Choroid plexus epithelial cell (primary cell): Measurements from ENCODE around the gene HINFP.

ENCODE experiments used
- DNase-seq: peaks from one replicate; pipeline ENCODE4 v3.0.0-alpha.2; 2010; ENCODE audit warnings: low read depth
- H3K4me3 ChIP-seq: 2 replicates; pipeline ENCODE4 v1.5.1; 2011; ENCODE audit warnings: low read depth, mild to moderate bottlenecking, control low read depth, low read length, moderate library complexity
- TF ChIP-seq, protein P1 (sequence below): conservative IDR thresholded peaks from 2 replicates; pipeline ENCODE4 v1.5.1; 2011; ENCODE audit warnings: low read depth, mild to moderate bottlenecking, control low read depth, inconsistent platforms, low read length, moderate library complexity

The HINFP gene

GRCh38 chr11:119149786-119150275 is 28.5 kb downstream of the HINFP start:
- TF ChIP-seq, protein P1, sequence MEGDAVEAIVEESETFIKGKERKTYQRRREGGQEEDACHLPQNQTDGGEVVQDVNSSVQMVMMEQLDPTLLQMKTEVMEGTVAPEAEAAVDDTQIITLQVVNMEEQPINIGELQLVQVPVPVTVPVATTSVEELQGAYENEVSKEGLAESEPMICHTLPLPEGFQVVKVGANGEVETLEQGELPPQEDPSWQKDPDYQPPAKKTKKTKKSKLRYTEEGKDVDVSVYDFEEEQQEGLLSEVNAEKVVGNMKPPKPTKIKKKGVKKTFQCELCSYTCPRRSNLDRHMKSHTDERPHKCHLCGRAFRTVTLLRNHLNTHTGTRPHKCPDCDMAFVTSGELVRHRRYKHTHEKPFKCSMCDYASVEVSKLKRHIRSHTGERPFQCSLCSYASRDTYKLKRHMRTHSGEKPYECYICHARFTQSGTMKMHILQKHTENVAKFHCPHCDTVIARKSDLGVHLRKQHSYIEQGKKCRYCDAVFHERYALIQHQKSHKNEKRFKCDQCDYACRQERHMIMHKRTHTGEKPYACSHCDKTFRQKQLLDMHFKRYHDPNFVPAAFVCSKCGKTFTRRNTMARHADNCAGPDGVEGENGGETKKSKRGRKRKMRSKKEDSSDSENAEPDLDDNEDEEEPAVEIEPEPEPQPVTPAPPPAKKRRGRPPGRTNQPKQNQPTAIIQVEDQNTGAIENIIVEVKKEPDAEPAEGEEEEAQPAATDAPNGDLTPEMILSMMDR: no peak
- H3K4me3 ChIP-seq: peak overlapping the region; percentile 63

DNA sequence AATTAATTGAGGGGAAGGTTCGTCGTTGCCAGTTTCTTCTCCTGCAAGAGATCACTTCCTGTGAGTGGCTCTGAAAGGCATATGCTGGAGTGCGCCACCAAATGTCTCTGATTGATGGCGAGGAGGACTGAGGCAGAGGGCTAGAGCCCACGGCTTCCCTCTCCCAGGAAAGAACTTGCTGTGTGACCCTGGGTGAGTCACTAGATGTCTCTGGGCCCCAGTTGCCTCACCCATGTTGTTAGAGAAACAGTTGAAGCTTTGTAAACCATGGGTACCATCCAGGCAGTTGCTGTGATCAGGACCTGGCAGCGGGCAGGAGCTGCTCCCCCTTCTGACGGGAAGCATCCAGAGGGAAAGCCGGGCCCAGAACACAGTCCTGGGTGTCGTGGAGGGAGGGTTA is 30.7 kb downstream of the HINFP start:
- DNase-seq: no peak
- TF ChIP-seq, protein P1: no peak
- H3K4me3 ChIP-seq: no peak overlapping the region

More at GRCh38 chr11:119149786-119150275, 28.5 kb downstream of the HINFP start:
- no peak for DNase-seq

DNA sequence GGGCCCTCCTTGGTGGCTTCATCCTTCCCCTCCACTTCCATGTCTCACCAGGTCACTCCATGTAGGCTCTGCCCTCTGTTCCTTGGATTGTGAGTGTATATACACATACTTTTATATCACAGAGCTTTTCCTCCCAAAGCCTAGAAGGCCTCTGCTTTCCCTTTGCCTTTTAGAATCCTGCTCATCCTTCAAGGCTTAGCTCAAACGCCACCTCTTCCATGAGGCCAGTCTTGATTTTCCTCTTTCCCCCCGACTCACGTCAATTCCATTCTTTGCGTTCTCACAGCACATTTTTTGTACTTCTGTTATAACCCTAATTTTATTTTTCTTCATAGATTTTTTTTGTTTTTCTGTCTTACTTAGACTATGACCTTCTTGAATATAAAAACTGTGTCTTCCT is 31.2 kb downstream of the HINFP start:
- no peak for DNase-seq
- TF ChIP-seq, protein P1: no peak
- no peak overlapping the region for H3K4me3 ChIP-seq

DNA sequence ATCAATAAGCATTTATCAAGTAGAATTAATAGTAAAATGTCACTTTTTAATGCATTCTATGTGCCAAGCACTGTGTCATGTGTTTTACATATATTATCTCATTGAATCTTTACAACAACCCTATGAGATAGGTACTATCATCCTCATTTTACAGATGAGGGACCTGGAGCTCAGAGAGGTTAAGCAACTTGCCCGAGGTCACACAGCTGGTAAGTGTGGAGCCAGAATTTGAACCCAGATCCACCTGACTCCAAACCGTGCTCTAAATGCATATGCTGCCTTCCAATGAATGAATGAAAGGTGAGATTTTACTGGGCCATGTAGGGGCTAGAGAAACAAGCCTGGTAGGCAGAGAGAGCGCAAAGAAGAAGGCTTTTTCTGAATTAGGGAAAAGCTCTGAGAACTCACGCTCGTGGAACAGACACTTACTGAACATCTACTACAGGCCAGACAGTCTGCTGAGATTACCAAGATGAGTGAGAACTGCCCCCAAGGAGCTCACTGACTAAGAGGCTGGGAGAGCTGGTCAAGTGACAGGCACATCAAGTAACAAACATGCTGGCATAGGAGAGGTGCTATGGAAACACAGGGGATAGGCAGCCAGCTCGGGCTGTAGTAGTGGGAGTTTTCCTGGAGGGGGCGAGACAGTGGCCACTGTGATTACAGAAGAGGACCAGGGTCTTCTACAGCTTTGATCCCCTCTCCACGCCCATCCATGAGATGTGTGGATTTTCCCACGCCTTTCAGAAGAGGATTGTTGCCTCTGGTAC is 31.9 kb downstream of the HINFP start:
- no peak overlapping the region for H3K4me3 ChIP-seq
- TF ChIP-seq, protein P1: peak; percentile 20
- DNase-seq: no peak

DNA sequence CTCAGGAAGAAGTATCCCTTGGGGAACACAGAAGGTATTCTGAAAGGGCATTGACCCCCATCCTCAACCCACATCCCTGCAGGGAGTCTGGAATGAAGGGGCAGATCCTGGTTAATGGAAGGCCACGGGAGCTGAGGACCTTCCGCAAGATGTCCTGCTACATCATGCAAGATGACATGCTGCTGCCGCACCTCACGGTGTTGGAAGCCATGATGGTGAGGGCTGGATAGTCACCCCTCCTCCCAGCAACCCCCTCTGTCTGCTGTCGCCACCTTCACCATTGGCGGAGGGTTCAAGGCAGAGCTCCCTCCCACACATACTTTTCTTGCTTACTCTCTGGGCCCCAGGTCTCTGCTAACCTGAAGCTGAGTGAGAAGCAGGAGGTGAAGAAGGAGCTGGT is 32.8 kb downstream of the HINFP start:
- H3K4me3 ChIP-seq: no peak overlapping the region
- no peak for DNase-seq
- TF ChIP-seq, protein P1: no peak

- DNase-seq: no peak
- H3K4me3 ChIP-seq: no peak overlapping the region
- TF ChIP-seq, protein P1: no peak
Observed at GRCh38 chr11:119155733-119156492, 34.5 kb downstream of the HINFP start.

DNA sequence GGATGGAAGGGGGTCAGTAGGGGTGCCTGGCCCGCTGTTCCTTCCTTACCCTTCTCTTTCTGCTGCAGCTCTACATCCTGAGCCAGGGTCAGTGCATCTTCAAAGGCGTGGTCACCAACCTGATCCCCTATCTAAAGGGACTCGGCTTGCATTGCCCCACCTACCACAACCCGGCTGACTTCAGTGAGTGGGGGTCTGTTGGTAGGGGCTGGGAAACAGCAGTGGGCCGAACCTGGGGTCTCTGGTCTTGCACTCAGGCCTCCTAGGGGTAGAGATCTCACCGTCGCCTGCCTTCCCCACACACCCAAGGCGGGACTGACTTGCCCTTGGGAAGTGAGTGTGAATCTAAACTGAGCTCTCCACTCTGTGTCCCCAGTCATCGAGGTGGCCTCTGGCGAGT is 35.1 kb downstream of the HINFP start:
- H3K4me3 ChIP-seq: no peak overlapping the region
- TF ChIP-seq, protein P1: no peak
- DNase-seq: no peak
